Activated B cell treated with CpG ODN at 0.5 μM for 24 hours (primary cell): ENCODE results near the gene CTSW. TPM values are rescaled to one million over a fixed set of nuclear protein-coding genes. Genes with fewer than 3 reads are reported as not detected.

Source experiments
- ATAC-seq: fragments of 200-7000 bp; cut with Tn5 transposase; one replicate; pipeline ENCODE4 v1.10.0; 2021; ENCODE audit warnings: low read depth, mild to moderate bottlenecking, moderate library complexity
- CTCF ChIA-PET: fragments of 350-600 bp; sonication (Branson Sonifier 250); formaldehyde crosslinking; loops from one replicate; lab custom pipeline; 2021; ENCODE audit warnings: antibody characterized with exemption; lab: Charles Lee
- POLR2A ChIA-PET: fragments of 350-600 bp; sonication (Branson Sonifier 250); formaldehyde crosslinking; loops from one replicate; lab custom pipeline; 2021; ENCODE audit warnings: antibody characterized with exemption; lab: Charles Lee
- DNase-seq: peaks from one replicate; pipeline ENCODE4 v3.0.0; 2022
- H3K27ac Mint-ChIP-seq: one replicate; pipeline ENCODE4 v1.8.0; 2020; ENCODE audit warnings: mixed read lengths
- H3K27me3 Mint-ChIP-seq: one replicate; pipeline ENCODE4 v1.8.0; 2021; ENCODE audit warnings: mixed read lengths
- H3K36me3 Mint-ChIP-seq: one replicate; pipeline ENCODE4 v1.8.0; 2021; ENCODE audit warnings: low read depth, mixed read lengths
- H3K4me1 Mint-ChIP-seq: one replicate; pipeline ENCODE4 v1.8.0; 2021; ENCODE audit warnings: mixed read lengths
- H3K4me3 Mint-ChIP-seq: one replicate; pipeline ENCODE4 v1.8.0; 2020; ENCODE audit warnings: mild to moderate bottlenecking, mixed read lengths
- H3K9me3 Mint-ChIP-seq: one replicate; pipeline ENCODE4 v1.8.0; 2020; ENCODE audit warnings: mixed read lengths
- intact Hi-C: fragments of 100-400 bp; cut with micrococcal nuclease; formaldehyde crosslinking; loops from one replicate; pipeline ENCODE4 v1.15.1; 2024
- total RNA-seq: library from RNA; stranded (reverse); gene quantifications from 2 replicates; pipeline ENCODE4 v1.2.3, GENCODE V29; 2022
- TF ChIP-seq, protein P1 (sequence below): fragments of 200-600 bp; IDR thresholded peaks from one replicate; pipeline ENCODE4 v1.8.0; 2022; ENCODE audit warnings: antibody characterized with exemption, mild to moderate bottlenecking

CTSW gene
- total RNA-seq, 1 donor from 2014 or later: 0.93 TPM

GRCh38 chr11:65917434-65918210 lies 38.0 kb downstream of the CTSW start:
- POLR2A ChIA-PET: interaction anchor here (0.6 to 4.8 kb wide), 12 partner anchors 10 to 58 kb away, joined by 3 to 55 read pairs (median 6); partner anchors contain the start of genes CCDC85B, FIBP, FOSL1 and MUS81

DNA sequence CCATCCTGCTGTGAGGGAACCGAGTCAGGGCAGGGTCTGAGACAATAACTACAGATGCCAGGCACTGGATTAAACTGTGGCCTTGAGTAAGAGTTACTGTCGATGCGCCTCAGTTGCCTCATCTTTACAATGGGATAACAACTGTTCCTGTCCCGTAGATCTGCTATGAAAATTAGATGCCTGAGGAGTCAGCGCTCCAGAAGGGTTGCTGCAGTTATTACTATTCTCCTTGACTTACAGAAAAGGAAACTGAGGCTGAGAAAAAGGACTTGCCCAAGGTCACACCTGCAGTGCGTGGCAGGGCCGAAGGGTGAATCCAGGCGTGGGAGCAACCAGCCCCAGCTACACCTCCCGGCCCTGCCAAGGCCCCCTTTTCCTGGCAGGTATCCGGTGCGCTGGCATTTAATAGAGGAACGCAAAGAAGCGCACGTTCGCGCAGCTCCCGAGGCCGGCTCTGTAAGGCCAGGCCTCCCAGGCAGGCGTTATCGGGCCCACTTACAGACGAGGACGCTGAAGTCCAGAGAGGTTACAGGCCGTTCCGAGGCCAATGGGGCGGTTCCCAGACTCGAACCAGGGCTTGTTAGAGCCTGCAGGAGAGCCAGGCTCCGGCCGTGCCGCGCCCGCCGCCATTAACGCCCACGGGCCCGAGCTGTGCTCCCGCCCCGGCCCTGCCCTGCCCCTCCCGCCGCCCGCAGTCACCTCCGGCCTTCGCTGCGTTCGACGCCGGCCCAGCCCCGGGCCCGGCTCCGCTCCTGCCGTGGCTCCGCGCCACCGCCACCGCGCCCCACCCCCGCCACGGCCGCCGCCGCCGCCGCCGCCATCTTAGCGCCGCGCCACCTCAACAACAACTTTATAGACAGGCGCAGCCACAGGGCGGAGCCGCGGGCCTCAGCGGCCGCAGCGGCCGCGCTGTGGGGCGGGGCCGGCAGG lies 38.8 kb downstream of the CTSW start, which contains the start of gene C11orf68:
Gene C11orf68, minus strand, starts transcription at position 852 of the 930 bp plus-strand sequence. Its CDS starts 31 bp downstream, at position 821.
- H3K27ac Mint-ChIP-seq: peak within 1 kb of the TSS; percentile 81
- H3K4me3 Mint-ChIP-seq: peak within 1 kb of the TSS; percentile 93
- H3K36me3 Mint-ChIP-seq: peaks cover 26% of the 10 kb centered on the region
- CTCF ChIA-PET: interaction anchor here (0.5 to 1.5 kb wide), 3 partner anchors 28 to 30 kb away, joined by 3 to 5 read pairs (median 3); partner anchors contain the start of genes CCDC85B and FIBP
- DNase-seq (no peak), ATAC-seq (no peak)
- no peaks in the 10 kb centered on the region for H3K9me3 Mint-ChIP-seq
- H3K4me1 Mint-ChIP-seq: peaks cover 53% of the 10 kb centered on the region
- no peaks in the 10 kb centered on the region for H3K27me3 Mint-ChIP-seq
- POLR2A ChIA-PET: interaction anchor here (0.6 to 4.8 kb wide), 12 partner anchors 9 to 198 kb away, joined by 3 to 55 read pairs (median 6); partner anchors contain the start of genes CCDC85B, FIBP, FOSL1 and MUS81
- intact Hi-C loops: loop anchor here (1.0 to 2.0 kb wide), 12 partner anchors 10 to 303 kb away; partner anchors contain the start of genes BANF1, CCDC85B, CFL1 and EIF1AD
- TF ChIP-seq, protein P1, sequence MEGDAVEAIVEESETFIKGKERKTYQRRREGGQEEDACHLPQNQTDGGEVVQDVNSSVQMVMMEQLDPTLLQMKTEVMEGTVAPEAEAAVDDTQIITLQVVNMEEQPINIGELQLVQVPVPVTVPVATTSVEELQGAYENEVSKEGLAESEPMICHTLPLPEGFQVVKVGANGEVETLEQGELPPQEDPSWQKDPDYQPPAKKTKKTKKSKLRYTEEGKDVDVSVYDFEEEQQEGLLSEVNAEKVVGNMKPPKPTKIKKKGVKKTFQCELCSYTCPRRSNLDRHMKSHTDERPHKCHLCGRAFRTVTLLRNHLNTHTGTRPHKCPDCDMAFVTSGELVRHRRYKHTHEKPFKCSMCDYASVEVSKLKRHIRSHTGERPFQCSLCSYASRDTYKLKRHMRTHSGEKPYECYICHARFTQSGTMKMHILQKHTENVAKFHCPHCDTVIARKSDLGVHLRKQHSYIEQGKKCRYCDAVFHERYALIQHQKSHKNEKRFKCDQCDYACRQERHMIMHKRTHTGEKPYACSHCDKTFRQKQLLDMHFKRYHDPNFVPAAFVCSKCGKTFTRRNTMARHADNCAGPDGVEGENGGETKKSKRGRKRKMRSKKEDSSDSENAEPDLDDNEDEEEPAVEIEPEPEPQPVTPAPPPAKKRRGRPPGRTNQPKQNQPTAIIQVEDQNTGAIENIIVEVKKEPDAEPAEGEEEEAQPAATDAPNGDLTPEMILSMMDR: no peak

More at GRCh38 chr11:65917434-65918210, 38.0 kb downstream of the CTSW start:
- ATAC-seq (no peak), DNase-seq (no peak)
- peak overlapping the region; percentile 81 for H3K27ac Mint-ChIP-seq
- intact Hi-C loops: loop anchor here (2.0 kb wide), 1 partner anchor 23 kb away; no protein-coding TSS in a partner anchor
- no peaks in the 10 kb centered on the region for H3K9me3 Mint-ChIP-seq
- peaks cover 53% of the 10 kb centered on the region for H3K4me1 Mint-ChIP-seq
- CTCF ChIA-PET: interaction anchor here (1.3 to 1.5 kb wide), 2 partner anchors 27 to 29 kb away, joined by 3 to 5 read pairs; partner anchors contain the start of genes CCDC85B and FIBP
- H3K36me3 Mint-ChIP-seq: peaks cover 18% of the 10 kb centered on the region
- TF ChIP-seq, protein P1: no peak
- H3K4me3 Mint-ChIP-seq: peak overlapping the region; percentile 88
- H3K27me3 Mint-ChIP-seq: no peaks in the 10 kb centered on the region

DNA sequence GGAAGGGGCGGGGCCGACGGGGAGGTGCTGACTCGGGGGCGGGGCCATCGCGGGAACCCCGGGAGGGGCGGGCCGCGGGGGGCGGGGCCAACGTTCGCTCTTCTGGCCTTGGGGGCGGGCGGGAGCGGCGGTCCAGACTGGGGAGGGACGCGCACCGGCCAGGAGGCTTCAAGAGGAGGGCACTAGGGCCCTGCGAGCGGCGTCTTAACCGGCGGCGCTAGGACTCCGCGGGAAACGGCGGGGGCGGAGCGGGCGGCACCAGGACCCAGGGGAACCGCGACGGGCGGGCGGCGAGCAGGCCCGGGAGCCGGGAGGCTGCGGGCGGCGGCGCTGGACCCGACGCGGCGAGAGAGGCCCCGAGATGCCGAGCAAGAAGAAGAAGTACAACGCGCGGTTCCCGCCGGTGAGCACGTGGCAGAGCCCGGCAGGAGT lies 39.5 kb downstream of the CTSW start, which contains the start of gene DRAP1:
Gene DRAP1, plus strand, starts transcription at position 286 of the 432 bp plus-strand sequence. Its CDS starts 76 bp downstream, at position 362.
- H3K27me3 Mint-ChIP-seq: no peaks in the 10 kb centered on the region
- peaks cover 53% of the 10 kb centered on the region for H3K4me1 Mint-ChIP-seq
- POLR2A ChIA-PET: interaction anchor here (0.6 to 4.8 kb wide), 11 partner anchors 17 to 199 kb away, joined by 3 to 55 read pairs (median 7); partner anchors contain the start of genes CCDC85B, FIBP, FOSL1 and MUS81
- H3K9me3 Mint-ChIP-seq: no peaks in the 10 kb centered on the region
- peak within 1 kb of the TSS; percentile 93 for H3K4me3 Mint-ChIP-seq
- CTCF ChIA-PET: interaction anchor here (0.5 to 1.5 kb wide), 2 partner anchors 28 to 31 kb away, joined by 3 to 5 read pairs; partner anchors contain the start of genes CCDC85B and FIBP
- ATAC-seq: peak; percentile 87
- intact Hi-C loops: loop anchor here (1.0 to 2.0 kb wide), 12 partner anchors 9 to 304 kb away; partner anchors contain the start of genes BANF1, CCDC85B, CFL1 and EIF1AD
- peaks cover 27% of the 10 kb centered on the region for H3K36me3 Mint-ChIP-seq
- DNase-seq: peak; percentile 95
- H3K27ac Mint-ChIP-seq: peak within 1 kb of the TSS; percentile 81
- TF ChIP-seq, protein P1: no peak

- H3K4me1 Mint-ChIP-seq: peaks cover 50% of the 10 kb centered on the region
- POLR2A ChIA-PET: interaction anchor here (0.6 to 4.8 kb wide), 10 partner anchors 20 to 257 kb away, joined by 3 to 55 read pairs (median 4); partner anchors contain the start of genes CCDC85B, FIBP, FOSL1 and MUS81
- CTCF ChIA-PET: no interaction called here
- no peaks in the 10 kb centered on the region for H3K9me3 Mint-ChIP-seq
- H3K27me3 Mint-ChIP-seq: no peaks in the 10 kb centered on the region
- DNase-seq: no peak
- peak overlapping the region; percentile 76 for H3K27ac Mint-ChIP-seq
- ATAC-seq: peak; percentile 44
- peaks cover 30% of the 10 kb centered on the region for H3K36me3 Mint-ChIP-seq
- H3K4me3 Mint-ChIP-seq: peak overlapping the region; percentile 93
- TF ChIP-seq, protein P1: no peak
- intact Hi-C loops: loop anchor here (1.0 to 2.0 kb wide), 12 partner anchors 9 to 304 kb away; partner anchors contain the start of genes BANF1, CCDC85B, CFL1 and EIF1AD
Observed at GRCh38 chr11:65919573-65920371, 40.1 kb downstream of the CTSW start.
